ENCODE measurements around the gene AATF.

DNA sequence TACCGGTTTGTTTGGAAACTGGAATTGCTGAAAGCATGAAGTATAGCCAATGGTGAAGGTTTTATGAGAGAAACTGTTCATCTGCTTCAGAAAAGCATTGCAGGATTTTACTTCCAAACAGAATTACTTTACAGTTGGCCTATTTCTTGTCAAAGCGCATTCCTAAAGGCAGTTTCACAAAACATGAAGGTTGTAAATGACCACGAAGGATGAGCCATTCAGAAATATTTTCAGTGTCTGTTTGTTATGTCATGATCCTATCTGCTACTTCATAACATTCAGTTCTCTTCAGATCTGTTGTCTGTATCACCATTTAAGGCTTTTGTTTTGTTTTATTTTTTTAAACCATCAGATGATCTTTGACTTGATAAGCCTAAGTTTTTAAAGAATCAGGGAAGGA is 45.7 kb downstream of the AATF start:
- TF ChIP-seq, protein P1, sequence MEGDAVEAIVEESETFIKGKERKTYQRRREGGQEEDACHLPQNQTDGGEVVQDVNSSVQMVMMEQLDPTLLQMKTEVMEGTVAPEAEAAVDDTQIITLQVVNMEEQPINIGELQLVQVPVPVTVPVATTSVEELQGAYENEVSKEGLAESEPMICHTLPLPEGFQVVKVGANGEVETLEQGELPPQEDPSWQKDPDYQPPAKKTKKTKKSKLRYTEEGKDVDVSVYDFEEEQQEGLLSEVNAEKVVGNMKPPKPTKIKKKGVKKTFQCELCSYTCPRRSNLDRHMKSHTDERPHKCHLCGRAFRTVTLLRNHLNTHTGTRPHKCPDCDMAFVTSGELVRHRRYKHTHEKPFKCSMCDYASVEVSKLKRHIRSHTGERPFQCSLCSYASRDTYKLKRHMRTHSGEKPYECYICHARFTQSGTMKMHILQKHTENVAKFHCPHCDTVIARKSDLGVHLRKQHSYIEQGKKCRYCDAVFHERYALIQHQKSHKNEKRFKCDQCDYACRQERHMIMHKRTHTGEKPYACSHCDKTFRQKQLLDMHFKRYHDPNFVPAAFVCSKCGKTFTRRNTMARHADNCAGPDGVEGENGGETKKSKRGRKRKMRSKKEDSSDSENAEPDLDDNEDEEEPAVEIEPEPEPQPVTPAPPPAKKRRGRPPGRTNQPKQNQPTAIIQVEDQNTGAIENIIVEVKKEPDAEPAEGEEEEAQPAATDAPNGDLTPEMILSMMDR (conservative IDR thresholded peaks at IDR 0.05; ENCODE audit: low read length) = no peak
- TF ChIP-seq EZH2phosphoT487 (IDR thresholded peaks at IDR 0.05; ENCODE audit: borderline replicate concordance) = no peak

All from Loucy (cell line).